NB4 (cell line): Measurements from ENCODE around the gene SLFN14.

ENCODE experiments used
- MAX ChIP-seq: IDR thresholded peaks from 2 replicates; pipeline ENCODE4 v1.6.1; 2011; ENCODE audit warnings: low read depth, low read length
- POLR2A ChIP-seq: IDR thresholded peaks from 2 replicates; pipeline ENCODE4 v1.6.1; 2011; ENCODE audit warnings: mild to moderate bottlenecking; ENCODE audit not compliant: insufficient read length; ENCODE audit errors: extremely low read depth
- TF ChIP-seq, protein P1 (sequence below): IDR thresholded peaks from one replicate; pipeline ENCODE4 v1.5.1; 2012; ENCODE audit warnings: low read depth, low read length

- TF ChIP-seq, protein P1, sequence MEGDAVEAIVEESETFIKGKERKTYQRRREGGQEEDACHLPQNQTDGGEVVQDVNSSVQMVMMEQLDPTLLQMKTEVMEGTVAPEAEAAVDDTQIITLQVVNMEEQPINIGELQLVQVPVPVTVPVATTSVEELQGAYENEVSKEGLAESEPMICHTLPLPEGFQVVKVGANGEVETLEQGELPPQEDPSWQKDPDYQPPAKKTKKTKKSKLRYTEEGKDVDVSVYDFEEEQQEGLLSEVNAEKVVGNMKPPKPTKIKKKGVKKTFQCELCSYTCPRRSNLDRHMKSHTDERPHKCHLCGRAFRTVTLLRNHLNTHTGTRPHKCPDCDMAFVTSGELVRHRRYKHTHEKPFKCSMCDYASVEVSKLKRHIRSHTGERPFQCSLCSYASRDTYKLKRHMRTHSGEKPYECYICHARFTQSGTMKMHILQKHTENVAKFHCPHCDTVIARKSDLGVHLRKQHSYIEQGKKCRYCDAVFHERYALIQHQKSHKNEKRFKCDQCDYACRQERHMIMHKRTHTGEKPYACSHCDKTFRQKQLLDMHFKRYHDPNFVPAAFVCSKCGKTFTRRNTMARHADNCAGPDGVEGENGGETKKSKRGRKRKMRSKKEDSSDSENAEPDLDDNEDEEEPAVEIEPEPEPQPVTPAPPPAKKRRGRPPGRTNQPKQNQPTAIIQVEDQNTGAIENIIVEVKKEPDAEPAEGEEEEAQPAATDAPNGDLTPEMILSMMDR: no peak
- TF ChIP-seq POLR2A (no peak), MAX (no peak)
Measured at GRCh38 chr17:35560703-35561102, at the start of gene SLFN14.
